ENCODE measurements around the gene FGF16.
"Not testable (repeated sequence)": the region's sequence is repeated elsewhere in the genome, so short reads cannot be mapped to it uniquely, and the experiment has no call there.

FGF16 gene

DNA sequence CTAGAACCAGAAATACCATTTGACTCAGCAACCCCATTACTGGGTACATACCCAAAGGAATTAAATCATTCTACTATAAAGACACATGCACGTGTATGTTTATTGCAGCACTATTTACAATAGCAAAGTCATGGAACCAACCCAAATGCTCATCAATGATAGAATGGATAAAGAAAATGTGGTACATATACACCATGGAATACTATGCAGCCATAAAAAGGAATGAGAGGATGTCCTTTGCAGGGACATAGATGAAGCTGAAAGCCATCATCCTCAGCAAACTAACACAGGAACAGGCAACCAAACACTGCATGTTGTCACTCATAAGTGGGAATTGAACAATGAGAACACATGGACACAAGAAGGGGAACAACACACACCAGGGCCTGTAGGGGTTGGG lies 53.0 kb downstream of the FGF16 start:
- not testable (repeated sequence) for DNase-seq; H3K36me3 ChIP-seq (ENCODE audit: control insufficient read depth, insufficient read depth, low read length); H3K9me3 ChIP-seq (ENCODE audit: control insufficient read depth, low read length); H3K4me1 ChIP-seq (ENCODE audit: control insufficient read depth, insufficient read depth, low read length, poor library complexity, severe bottlenecking); H3K27me3 ChIP-seq (replicated peaks; ENCODE audit: control insufficient read depth, insufficient read depth, low read length, poor library complexity, severe bottlenecking); H3K4me3 ChIP-seq (ENCODE audit: insufficient read depth, low read depth, low read length, poor library complexity, severe bottlenecking); H3K27ac ChIP-seq (ENCODE audit: insufficient read depth, low read length, poor library complexity, severe bottlenecking)

DNA sequence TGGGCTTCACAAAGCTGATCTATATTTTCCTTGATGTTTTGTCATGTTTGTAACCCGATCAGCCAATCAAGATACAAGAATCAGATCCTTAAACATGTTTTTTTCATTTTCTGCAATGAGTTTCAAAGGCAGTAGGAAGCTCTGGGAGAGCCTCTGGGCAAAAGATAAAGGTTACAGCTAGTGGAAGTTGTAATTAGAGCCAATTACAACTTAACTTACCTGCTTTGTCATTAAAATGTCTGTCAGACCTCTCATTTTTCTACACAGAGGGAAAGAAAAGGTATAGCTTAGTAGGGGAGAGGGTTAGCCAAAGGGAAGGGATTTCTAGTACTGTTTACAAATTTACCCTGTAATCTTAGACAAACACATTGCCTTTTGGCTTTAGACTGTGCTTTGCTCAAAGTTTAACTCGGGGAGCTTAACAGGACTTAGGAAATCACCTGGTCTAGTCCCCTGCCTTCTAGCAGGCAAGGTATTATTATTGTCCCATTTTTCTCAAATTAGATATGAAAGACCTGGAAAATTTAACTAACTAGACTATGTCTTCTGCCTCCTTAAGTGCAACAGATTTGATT lies 55.8 kb downstream of the FGF16 start:
- Histone ChIP-seq H3K27ac (ENCODE audit: insufficient read depth, low read length, poor library complexity, severe bottlenecking) (no peak overlapping the region), H3K9me3 (ENCODE audit: control insufficient read depth, low read length) (no peaks in the 10 kb centered on the region), H3K36me3 (ENCODE audit: control insufficient read depth, insufficient read depth, low read length) (no peaks in the 10 kb centered on the region), H3K27me3 (replicated peaks; ENCODE audit: control insufficient read depth, insufficient read depth, low read length, poor library complexity, severe bottlenecking) (no peaks in the 10 kb centered on the region), H3K4me1 (ENCODE audit: control insufficient read depth, insufficient read depth, low read length, poor library complexity, severe bottlenecking) (no peaks in the 10 kb centered on the region), H3K4me3 (ENCODE audit: insufficient read depth, low read depth, low read length, poor library complexity, severe bottlenecking) (no peak overlapping the region)
- no peak for DNase-seq

DNA sequence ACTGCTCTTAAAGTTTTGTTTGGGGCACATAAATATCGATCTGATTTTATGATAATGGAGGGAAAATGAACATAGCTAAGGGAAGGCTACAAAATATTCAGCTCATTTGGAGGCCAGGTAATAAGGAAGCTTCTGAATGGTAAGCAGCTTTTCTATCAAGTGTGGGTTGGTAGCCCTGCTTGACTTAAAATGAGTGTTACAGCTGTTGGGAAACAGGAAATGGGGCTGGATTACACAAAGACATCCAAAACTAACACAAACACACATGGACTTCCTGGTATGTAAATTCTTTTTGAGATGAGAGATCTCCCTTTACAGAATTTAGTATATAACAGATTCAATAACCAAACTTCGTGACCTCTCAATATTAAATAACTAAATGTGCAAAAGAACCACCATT lies 58.0 kb downstream of the FGF16 start:
- DNase-seq: no peak

More for the DNA sequence above, 58.0 kb downstream of the FGF16 start:
- Histone ChIP-seq H3K27me3 (replicated peaks; ENCODE audit: control insufficient read depth, insufficient read depth, low read length, poor library complexity, severe bottlenecking) (no peaks in the 10 kb centered on the region), H3K9me3 (ENCODE audit: control insufficient read depth, low read length) (no peaks in the 10 kb centered on the region), H3K27ac (ENCODE audit: insufficient read depth, low read length, poor library complexity, severe bottlenecking) (no peak overlapping the region), H3K36me3 (ENCODE audit: control insufficient read depth, insufficient read depth, low read length) (peaks cover 12% of the 10 kb centered on the region), H3K4me1 (ENCODE audit: control insufficient read depth, insufficient read depth, low read length, poor library complexity, severe bottlenecking) (no peaks in the 10 kb centered on the region), H3K4me3 (ENCODE audit: insufficient read depth, low read depth, low read length, poor library complexity, severe bottlenecking) (no peak overlapping the region)
